HG03469 (cell line): ENCODE measurements around the gene TTLL7.
"Not testable (repeated sequence)": the region's sequence is repeated elsewhere in the genome, so short reads cannot be mapped to it uniquely, and the experiment has no call there.

Source experiments
- ATAC-seq: cut with Tn5 transposase; IDR thresholded peaks from one replicate; pipeline ENCODE4 v1.9.1; 2021; ENCODE audit warnings: mild to moderate bottlenecking, moderate library complexity, moderate number of reproducible peaks; ENCODE audit not compliant: unreplicated experiment

The TTLL7 gene

DNA sequence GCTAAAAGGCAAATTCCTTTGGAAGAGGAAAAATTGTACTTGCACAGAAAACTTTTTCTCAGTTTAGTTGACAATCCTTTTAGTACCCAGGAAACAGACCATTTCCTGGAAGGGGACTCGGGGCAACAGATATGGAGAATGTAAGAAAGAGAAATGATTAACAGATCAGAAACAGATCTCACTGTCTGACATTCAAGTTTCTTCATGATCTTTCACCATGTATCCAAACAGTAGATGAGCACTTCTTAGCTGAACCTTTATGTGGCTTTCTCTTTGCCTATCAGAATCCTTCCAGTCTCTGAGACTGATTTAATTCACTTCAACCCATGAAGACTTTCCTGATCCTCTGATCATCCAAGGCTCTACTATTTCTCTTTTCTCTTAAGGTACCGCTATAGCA, 2.7 kb downstream of the TTLL7 start:
- no peak for ATAC-seq

DNA sequence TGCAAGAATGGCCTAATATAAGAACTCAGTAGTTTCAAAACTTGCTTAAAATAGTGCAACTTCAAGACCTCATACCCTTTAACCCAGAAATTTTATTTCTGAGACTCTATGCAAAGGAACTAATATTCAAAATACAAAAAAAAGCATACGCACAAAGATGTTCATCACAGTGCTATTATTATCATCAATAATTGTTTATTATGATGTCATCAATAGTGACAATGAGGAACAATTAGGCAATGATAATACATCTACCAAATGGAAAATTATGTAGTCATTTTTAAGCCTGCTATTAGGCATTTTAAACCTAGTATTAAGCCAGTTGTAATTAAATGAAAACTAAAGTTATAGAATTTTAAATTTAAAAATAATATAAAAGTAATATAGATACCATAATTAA, 3.3 kb downstream of the TTLL7 start:
- no peak for ATAC-seq

DNA sequence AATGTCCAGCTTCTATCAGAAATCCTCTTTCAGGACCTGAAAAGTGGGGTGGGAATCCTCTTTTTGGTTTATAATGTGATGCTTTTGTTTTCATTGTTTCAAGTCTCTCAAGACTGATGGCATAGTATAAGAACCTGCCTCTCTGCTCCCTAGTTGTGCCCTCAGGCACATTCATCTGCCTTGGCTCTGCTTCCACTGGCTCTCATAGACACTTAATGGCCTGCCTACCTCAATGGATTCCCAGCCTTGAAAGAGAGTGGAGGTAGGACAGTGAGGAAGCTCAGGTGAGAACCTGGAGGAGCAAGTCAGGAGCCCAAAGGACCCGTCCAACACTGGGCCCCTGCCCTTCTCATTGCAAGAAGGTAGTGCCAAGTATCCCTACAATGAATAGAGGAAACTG, 4.8 kb downstream of the TTLL7 start:
- no peak for ATAC-seq

DNA sequence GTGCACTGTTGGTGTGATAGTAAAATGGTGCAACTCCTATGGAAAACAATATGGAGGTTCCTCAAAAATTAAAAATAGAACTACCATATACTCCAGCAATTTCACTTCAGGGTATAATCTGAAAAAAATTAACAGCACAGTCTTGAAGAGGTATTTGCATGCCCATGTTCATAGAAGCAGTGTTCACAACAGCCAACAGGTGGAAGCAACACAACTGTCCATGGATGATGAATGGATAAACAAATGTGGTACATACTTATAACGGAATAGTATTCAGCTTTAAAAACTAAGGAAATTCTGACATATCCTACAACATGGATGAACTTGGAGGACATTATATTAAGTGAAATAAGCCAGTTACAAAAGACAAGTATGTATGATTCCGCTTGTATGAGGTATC, 8.2 kb downstream of the TTLL7 start:
- ATAC-seq = no peak

DNA sequence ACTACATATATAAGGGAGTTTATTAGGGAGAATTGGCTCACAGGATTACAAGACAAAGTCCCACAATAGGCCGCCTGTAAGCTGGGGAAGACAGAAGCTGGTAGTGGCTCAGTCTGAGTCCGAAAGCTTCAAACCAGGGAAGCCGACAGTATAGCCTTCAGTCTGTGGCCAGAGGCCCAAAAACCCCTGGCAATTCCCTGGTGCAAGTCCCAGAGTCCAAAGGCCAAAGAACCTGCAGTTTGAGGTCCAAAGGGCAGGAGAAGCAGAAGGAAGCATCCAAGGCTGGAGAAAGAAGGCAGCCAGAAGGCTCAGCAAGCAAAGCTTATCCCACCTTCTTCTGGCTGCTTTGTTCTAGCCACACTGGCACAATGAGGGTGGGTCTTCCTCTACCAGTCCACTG, 13.9 kb downstream of the TTLL7 start:
- no peak for ATAC-seq

DNA sequence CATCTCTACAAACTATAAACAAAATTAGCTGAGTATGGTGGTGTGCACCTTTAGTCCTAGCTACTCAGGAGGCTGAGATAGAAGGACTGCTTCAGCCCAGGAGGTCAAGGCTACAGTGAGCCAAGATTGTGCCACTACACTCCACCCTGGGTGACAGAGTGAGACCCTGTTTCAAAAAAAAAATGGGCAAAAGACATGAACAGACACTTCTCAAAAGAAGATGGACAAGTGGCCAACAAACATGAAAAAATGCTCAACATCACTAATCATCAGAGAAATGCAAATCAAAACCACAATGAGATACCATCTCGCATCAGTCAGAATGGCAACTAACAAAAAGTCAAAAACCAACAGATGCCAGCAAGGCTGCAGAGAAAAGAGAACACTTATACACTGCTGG, 15.0 kb downstream of the TTLL7 start:
- ATAC-seq = not testable (repeated sequence)

DNA sequence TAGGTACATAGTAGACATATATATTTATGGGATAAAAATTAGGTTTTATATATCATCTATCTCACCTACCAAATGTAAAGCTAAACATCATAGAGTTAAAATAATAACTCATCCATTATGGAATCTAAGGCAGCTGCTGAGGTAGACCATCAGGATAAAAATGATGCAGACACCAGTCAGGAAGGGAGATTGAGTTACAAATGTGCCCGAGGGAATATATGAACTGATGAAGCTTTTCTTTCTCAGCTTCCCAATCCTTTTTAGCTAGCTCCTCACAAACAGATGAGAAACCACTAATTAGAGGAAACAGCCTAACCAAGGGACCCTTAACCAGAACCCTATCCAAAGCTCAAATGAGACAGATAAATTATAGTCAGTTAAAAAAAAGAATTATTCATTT, 20.9 kb downstream of the TTLL7 start:
- no peak for ATAC-seq

DNA sequence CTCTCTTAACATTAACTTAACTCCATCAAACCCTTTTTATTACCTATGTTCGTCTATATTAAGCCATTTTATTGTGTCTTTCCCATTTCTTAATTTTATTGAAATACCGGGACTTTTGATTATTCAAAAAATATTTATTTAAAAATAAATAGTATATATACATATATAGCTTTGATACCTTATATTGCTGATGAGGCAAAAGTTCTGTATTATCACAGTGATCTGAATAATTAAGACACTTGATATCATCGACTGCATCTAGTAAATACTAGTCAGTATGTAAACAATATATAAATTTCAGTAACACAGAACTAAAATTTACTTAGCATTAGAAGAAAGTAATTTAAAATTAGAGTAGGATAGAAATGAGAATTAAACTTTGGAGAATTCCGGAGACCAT, 22.0 kb downstream of the TTLL7 start:
- ATAC-seq = no peak

DNA sequence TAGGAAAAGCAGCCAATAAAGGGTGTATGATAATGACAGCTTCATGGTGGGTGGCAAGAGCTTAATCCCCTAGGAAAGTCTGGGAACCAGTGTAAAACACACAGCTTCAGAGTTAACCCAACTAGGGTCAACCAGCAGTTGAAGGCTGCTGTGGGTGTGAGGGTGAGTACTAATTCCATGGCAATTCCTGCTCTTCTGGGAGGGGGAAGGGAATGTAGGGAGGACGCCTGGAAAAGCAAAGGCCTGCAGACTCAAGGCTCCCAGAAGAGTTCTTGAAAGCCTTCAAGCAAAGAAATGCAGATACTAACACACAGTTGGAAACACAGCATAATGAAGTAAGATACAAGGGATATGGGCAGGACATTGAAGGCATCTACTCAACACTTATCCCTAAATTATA, 28.1 kb downstream of the TTLL7 start:
- no peak for ATAC-seq

DNA sequence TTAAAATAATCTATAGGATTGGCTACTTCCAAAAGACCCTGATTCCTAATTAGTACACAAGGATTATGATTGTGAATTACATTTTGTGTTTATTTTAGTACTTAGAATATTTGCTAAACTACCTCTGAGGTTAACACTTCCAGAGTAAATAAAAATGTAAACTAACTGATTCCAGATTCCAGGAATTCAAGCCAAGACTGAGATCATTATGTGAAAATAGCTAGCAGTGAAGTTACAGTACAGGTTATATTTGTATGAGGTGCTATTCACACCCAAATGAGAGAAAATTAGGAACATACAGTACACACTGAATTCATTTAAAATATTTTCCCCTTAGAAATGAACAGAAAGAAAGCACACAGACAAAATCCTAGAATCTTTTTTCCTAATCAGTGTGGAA, 28.8 kb downstream of the TTLL7 start:
- ATAC-seq = no peak

DNA sequence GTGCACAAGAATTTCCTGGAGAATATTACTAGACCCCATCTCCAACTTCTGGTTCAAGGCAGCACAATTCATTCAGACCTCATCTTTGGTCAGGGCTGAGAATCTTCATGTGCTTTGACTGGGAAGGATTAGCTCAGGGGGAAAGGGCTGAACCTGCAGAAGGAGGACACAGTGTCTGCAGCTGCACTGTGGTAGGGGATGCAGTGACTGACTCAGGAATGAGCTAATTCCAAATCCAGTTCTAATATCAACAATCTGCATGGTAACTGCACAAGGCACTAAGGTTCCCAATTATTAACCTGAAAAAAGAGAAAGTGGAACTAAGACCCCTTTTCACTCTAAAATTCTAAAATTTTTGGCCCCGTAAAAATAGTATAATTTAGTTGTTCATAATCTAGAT, 31.6 kb downstream of the TTLL7 start:
- ATAC-seq = no peak

DNA sequence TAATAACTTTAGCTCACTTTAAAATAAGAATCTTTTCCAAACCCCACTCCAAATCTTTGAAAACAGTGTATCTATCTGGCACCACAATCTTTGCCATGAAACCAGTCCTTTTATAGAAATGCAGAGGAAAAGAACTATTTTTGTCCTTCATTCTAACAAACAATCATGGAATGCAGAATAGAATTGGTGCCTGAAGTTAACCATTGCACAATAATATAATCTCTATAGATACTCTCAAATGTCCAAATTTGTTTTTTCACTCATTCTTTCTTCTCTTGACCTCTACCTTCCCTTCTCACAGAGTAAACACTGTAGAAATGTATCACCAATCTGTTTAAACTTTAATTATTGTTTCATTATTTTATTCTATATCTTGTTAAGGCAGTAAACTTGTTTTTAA, 34.8 kb downstream of the TTLL7 start:
- ATAC-seq = no peak

DNA sequence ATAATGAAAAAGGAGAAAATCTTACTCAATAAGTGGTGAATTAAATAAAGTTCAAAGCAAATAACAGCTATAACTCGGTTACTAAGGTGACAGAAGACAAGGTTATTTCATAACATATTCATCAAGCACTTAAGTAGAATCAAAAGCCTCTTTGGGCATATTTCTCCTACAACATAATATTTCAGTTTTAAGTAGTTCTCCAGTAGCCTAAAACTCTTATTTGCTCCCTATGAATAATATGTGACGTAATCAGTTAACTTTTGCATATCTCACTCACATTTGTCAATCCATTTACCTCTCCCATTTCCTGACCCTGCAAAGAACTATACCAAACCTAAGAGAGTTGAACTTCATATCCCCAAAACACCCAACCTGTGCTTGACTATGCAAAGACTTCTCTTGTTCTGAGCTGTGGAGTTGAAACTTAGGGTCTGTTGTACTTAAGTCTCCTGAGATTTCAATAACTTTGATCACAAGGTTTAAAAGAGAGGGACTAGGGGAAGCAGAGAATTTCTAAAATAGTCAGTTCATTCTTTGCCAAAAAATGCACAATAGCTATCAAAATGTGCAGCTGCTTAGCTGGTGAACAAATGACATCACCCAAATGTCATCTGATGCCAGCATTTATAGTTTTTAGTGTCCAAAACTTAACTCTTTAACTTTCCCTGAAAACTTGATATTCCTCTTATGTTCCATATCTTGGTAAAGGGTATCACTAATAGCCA, 37.2 kb downstream of the TTLL7 start:
- ATAC-seq = no peak

DNA sequence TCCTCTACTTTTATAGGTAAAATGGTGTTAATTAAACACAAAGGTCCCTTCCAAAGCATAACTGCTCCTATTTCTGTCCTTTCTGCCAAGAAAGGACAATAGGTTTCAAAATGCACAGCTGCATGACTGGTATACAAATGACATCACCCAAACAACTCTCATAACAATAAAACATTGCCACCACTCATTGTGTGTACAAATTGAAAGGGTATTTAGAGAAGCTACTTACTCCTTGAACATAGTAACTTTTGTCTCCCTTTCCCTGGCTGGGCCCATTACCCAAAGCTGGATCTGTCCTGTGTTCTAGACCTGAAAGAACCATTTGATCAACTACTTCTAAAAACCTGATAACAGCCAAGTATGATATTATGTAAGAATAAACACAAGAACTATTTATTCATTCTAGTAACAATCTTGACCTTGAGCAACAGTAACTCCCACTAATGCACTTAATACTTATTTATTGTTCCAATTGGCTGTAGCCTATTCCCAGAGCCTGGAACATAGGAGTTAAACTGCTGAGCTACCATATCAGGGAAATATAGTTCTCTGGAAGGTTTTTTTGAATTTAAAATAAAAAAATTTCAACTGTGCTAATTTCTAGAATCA, 38.2 kb downstream of the TTLL7 start:
- no peak for ATAC-seq

DNA sequence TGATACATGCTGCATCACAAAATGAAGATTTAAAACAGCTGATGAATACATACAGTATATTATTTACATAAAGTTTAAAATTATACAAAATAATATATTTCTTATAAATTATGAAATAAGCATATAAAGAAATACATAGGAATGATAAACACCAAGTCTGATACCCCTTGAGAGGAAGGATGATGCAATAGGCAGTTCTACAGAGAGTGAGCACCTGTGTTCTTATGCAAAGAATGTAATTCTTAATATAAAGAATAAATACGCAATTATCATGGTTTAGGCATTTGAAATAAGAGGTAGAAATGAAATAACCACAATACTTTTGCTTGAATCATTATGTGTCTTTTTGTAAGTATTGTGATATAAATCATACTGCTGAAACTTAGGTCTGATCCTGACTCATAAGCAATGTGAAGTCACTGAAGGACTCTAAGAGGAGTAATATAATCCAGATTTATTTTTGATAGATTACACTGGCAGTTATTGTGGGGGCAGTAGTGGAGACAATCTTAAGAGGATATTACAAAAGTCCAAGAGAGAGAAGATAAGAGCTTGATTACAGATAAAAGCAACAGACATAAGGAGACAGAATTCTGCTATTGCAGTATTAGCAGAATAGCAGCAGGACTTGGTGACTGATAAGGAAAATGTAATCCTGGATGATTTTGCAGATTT, 39.0 kb downstream of the TTLL7 start:
- no peak for ATAC-seq

DNA sequence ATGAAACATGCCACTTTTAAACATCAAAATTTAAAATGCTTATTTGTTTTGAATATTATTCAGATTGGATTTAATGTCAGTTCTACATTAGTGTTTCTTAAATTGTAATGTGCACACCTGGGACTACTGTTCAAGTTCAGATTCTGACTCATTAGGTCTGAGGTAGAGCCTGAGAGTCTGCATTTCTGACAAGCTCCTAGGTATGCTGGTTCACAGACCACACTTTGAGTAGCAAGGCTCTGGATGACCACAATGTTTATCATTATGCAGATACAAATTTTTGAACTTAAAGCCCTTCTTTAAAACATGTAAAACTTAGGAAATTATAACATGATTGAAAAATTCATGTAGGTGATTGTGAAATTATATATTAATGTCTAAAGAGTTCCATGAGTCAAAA, 40.2 kb downstream of the TTLL7 start:
- no peak for ATAC-seq

DNA sequence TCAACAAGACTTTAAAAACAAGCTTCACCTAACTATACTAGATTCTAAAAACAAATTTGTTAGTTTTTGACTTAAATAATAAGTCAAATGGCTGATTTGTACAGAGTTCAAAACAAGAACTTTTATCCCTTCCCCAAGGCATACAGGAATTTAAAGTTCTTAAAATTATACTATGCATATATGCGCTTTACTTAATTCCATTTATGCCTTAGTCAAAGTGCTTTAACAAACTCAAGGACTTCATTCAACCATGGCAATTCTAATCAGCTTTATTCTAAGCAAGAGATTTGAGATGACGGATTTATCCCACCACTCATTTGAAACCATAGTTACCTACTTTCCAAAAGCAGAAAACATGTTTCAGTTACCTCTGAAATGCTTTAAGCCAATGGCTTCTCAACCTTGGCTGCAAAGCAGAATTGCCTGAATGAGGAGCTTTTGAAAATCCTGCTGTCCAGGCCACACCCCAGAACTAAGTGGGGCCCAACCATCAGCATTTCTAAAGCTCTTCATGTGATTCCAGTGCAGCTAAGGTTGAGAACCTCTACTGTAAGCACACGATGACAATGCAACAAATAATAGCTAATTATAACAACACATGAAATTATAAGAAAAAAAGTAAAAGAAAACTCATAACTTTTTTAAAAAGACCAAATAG, 44.6 kb downstream of the TTLL7 start:
- no peak for ATAC-seq

DNA sequence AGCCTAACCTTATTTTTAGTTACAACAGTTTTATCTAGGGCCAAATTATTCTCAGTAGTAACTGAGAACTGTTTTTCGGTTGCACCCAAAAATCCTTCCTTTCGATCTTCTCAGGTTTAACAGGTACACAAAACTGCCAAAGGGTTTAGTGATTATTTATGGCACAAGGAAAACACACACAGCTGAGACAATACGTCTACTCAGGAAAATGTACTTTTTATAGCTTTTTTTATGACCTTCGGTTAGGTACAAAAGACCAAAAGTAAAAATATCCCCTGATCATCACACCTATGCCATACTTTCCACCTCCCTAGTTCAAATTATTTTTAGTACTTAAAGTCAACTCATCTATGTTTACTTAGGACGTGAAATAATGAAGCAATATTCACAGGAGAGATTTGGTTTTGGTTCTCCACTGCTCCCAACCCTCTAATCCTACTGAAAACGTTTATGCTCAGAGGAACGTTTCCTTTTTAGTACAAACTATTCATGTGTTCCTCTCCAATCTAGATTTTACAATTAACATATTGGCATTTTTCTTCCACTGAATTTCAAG, 48.7 kb downstream of the TTLL7 start:
- no peak for ATAC-seq

DNA sequence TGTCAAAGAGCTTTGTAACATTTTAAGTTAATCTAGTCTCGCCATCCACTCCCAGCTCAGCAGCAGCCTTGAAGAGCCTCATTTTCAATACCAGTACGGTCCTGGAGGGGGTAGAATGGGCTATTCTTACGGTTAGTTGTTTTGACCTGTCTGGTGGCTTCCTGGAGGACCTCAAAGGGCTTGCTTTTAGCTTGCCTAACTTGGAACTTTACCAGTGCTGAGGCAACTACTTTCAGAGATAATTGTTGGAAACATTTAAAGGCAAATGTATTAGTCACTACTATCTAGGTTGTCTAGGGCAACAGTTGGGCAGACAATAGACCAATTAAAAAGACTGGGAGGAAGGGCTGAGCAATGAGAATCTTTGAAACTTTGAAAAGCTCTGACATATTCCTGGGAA, 56.0 kb downstream of the TTLL7 start:
- no peak for ATAC-seq

DNA sequence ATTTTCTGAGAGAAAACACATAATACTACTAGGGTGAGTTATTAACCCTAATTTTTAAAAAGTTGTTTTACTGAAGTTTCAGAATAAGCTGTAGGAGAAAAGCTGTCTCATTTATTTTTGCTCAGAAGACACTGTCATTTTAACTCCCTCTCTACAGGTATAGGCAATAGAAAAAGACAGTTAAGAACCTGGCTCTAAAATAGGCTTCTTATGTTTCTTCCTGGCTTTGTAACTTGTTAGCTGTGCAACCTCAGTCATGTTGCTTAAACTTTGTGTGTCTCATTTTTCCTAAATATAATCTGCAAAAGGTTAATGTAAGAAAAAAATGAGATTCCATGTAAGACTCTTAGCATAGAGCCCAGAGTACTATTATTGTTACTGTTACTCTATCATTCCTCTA, 64.4 kb downstream of the TTLL7 start:
- no peak for ATAC-seq

DNA sequence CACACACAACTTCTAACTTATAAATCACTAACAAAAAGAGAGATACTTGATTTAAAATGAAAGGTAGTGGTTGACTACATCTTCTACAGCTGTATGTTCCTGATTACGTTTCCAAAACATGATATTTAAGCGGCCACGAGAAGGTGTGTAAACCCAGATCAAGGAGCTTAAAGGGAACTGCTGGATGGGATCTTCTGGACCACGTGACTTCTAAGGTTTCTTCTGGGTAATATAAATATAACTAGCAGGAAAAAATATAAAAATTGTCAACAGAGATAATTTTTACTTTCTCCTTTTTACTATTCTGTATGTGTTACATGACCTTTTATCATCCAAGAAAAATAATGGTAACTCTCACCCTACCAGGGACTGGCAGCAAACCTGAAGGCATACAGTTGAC, 66.2 kb downstream of the TTLL7 start:
- no peak for ATAC-seq

DNA sequence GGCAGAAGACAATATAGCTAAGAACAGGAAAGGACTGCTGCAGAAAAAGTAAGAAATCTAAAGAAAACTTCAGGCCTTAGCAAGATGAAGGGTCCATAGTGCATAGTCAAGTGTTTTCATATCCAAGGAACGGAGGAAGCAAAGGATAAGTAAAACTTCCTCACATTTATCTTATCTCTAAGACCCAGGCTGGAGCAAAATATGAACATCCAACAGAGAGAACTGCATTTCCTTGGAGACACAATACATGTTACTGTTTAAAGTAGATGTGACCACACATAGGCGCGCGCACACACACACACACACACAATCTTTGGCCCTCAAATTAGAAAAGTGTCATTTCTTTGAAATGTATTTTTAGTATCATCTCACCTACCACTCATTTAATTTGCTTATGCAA, 66.7 kb downstream of the TTLL7 start:
- no peak for ATAC-seq
